ENCODE data around the gene CRACDL. TPM values are rescaled to one million over a fixed set of nuclear protein-coding genes. Genes with fewer than 3 reads are reported as not detected.

Gene CRACDL
- total RNA-seq, 1 experiment from 2014 or later = not detected

GRCh38 chr2:98803405-98804264, 132.4 kb downstream of the CRACDL start:
- H3F3A ChIP-seq (ENCODE audit: low read length, unreplicated experiment) = no peaks in the 10 kb centered on the region
- BruUV-seq (replicated peaks) = no TSS peak
- ATAC-seq (no peak), DNase-seq (no peak)
- no peak overlapping the region for H3K4me3 ChIP-seq (ENCODE audit: low read length)
- CTCF ChIA-PET = no interaction called here
- H3K4me1 ChIP-seq (ENCODE audit: insufficient read depth, low read length) = peaks cover 18% of the 10 kb centered on the region
- no peaks in the 10 kb centered on the region for H3K79me2 ChIP-seq (ENCODE audit: low read length)
- no peaks in the 10 kb centered on the region for H4K20me1 ChIP-seq (ENCODE audit: low read length)
- H3K9me3 ChIP-seq (ENCODE audit: low read length) = no peaks in the 10 kb centered on the region
- H2AFZ ChIP-seq (ENCODE audit: low read length) = no peak overlapping the region
- no peaks in the 10 kb centered on the region for H3K36me3 ChIP-seq (ENCODE audit: low read depth, low read length)
- POLR2A ChIA-PET (ENCODE audit: unreplicated experiment) = interaction anchor here (0.7 kb wide), 1 partner anchor 73 kb away, joined by 4 read pairs; no protein-coding TSS in a partner anchor
- H3K4me2 ChIP-seq (ENCODE audit: low read length) = no peak overlapping the region
- H3K9me2 ChIP-seq (replicated peaks; ENCODE audit: low read length) = no peaks in the 10 kb centered on the region
- intact Hi-C loops (cut with micrococcal nuclease) = no loop called here
- H3K27me3 ChIP-seq (ENCODE audit: low read length) = no peaks in the 10 kb centered on the region
- no peak overlapping the region for H3K27ac ChIP-seq (ENCODE audit: low read length)
- TF ChIP-seq EZH2phosphoT487 (IDR thresholded peaks at IDR 0.05; ENCODE audit: borderline replicate concordance, low read length) (no peak), EZH2 (IDR thresholded peaks at IDR 0.05; ENCODE audit: low read length, unreplicated experiment) (no peak)
- TF ChIP-seq, protein P1, sequence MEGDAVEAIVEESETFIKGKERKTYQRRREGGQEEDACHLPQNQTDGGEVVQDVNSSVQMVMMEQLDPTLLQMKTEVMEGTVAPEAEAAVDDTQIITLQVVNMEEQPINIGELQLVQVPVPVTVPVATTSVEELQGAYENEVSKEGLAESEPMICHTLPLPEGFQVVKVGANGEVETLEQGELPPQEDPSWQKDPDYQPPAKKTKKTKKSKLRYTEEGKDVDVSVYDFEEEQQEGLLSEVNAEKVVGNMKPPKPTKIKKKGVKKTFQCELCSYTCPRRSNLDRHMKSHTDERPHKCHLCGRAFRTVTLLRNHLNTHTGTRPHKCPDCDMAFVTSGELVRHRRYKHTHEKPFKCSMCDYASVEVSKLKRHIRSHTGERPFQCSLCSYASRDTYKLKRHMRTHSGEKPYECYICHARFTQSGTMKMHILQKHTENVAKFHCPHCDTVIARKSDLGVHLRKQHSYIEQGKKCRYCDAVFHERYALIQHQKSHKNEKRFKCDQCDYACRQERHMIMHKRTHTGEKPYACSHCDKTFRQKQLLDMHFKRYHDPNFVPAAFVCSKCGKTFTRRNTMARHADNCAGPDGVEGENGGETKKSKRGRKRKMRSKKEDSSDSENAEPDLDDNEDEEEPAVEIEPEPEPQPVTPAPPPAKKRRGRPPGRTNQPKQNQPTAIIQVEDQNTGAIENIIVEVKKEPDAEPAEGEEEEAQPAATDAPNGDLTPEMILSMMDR (conservative IDR thresholded peaks at IDR 0.05; ENCODE audit: low read depth, low read length) = no peak
- no peak overlapping the region for H3K9ac ChIP-seq (ENCODE audit: low read length)

GRCh38 chr2:98802344-98802743, 133.7 kb downstream of the CRACDL start:
- intact Hi-C loops (cut with micrococcal nuclease) = no loop called here
- H3K4me2 ChIP-seq (ENCODE audit: low read length) = no peak overlapping the region
- H3K9me2 ChIP-seq (replicated peaks; ENCODE audit: low read length) = no peaks in the 10 kb centered on the region
- no peaks in the 10 kb centered on the region for H3K36me3 ChIP-seq (ENCODE audit: low read depth, low read length)
- no peaks in the 10 kb centered on the region for H3K27me3 ChIP-seq (ENCODE audit: low read length)
- H4K20me1 ChIP-seq (ENCODE audit: low read length) = no peaks in the 10 kb centered on the region
- ChIA-PET CTCF (no interaction called here), POLR2A (ENCODE audit: unreplicated experiment) (no interaction called here)
- H3K4me3 ChIP-seq (ENCODE audit: low read length) = no peak overlapping the region
- H3K4me1 ChIP-seq (ENCODE audit: insufficient read depth, low read length) = peaks cover 18% of the 10 kb centered on the region
- no peak overlapping the region for H3K9ac ChIP-seq (ENCODE audit: low read length)
- H3K9me3 ChIP-seq (ENCODE audit: low read length) = no peaks in the 10 kb centered on the region
- no peaks in the 10 kb centered on the region for H3F3A ChIP-seq (ENCODE audit: low read length, unreplicated experiment)
- TF ChIP-seq, protein P1 (conservative IDR thresholded peaks at IDR 0.05; ENCODE audit: low read depth, low read length) = no peak
- no peaks in the 10 kb centered on the region for H3K79me2 ChIP-seq (ENCODE audit: low read length)
- H3K27ac ChIP-seq (ENCODE audit: low read length) = no peak overlapping the region
- no peak for ATAC-seq
- no TSS peak for BruUV-seq (replicated peaks)
- no peak overlapping the region for H2AFZ ChIP-seq (ENCODE audit: low read length)
- no peak for DNase-seq

GRCh38 chr2:98801921-98802321, 134.1 kb downstream of the CRACDL start:
- ATAC-seq = no peak
- ChIA-PET CTCF (no interaction called here), POLR2A (ENCODE audit: unreplicated experiment) (no interaction called here)
- Histone ChIP-seq H3K9ac (ENCODE audit: low read length) (no peak overlapping the region), H3K4me3 (ENCODE audit: low read length) (no peak overlapping the region), H3K9me2 (replicated peaks; ENCODE audit: low read length) (no peaks in the 10 kb centered on the region), H3K27ac (ENCODE audit: low read length) (no peak overlapping the region), H3K4me2 (ENCODE audit: low read length) (no peak overlapping the region), H3K79me2 (ENCODE audit: low read length) (no peaks in the 10 kb centered on the region), H3F3A (ENCODE audit: low read length, unreplicated experiment) (no peaks in the 10 kb centered on the region), H3K36me3 (ENCODE audit: low read depth, low read length) (no peaks in the 10 kb centered on the region), H3K9me3 (ENCODE audit: low read length) (no peaks in the 10 kb centered on the region), H2AFZ (ENCODE audit: low read length) (no peak overlapping the region), H3K4me1 (ENCODE audit: insufficient read depth, low read length) (peaks cover 18% of the 10 kb centered on the region), H4K20me1 (ENCODE audit: low read length) (no peaks in the 10 kb centered on the region), H3K27me3 (ENCODE audit: low read length) (no peaks in the 10 kb centered on the region)
- BruUV-seq (replicated peaks) = no TSS peak
- TF ChIP-seq EZH2phosphoT487 (IDR thresholded peaks at IDR 0.05; ENCODE audit: borderline replicate concordance, low read length) = no peak
- TF ChIP-seq EZH2 (IDR thresholded peaks at IDR 0.05; ENCODE audit: low read length, unreplicated experiment) = no peak
- TF ChIP-seq, protein P1 (conservative IDR thresholded peaks at IDR 0.05; ENCODE audit: low read depth, low read length) = no peak
- no peak for DNase-seq
- intact Hi-C loops (cut with micrococcal nuclease) = no loop called here

All from PC-3 (cell line).